Measurements from ENCODE around the gene JMJD8. TPM values are rescaled to one million over a fixed set of nuclear protein-coding genes. Genes with fewer than 3 reads are reported as not detected.

The JMJD8 gene
- total RNA-seq, 2 experiments from 2014 or later, result 18.2 to 20.5 TPM

DNA sequence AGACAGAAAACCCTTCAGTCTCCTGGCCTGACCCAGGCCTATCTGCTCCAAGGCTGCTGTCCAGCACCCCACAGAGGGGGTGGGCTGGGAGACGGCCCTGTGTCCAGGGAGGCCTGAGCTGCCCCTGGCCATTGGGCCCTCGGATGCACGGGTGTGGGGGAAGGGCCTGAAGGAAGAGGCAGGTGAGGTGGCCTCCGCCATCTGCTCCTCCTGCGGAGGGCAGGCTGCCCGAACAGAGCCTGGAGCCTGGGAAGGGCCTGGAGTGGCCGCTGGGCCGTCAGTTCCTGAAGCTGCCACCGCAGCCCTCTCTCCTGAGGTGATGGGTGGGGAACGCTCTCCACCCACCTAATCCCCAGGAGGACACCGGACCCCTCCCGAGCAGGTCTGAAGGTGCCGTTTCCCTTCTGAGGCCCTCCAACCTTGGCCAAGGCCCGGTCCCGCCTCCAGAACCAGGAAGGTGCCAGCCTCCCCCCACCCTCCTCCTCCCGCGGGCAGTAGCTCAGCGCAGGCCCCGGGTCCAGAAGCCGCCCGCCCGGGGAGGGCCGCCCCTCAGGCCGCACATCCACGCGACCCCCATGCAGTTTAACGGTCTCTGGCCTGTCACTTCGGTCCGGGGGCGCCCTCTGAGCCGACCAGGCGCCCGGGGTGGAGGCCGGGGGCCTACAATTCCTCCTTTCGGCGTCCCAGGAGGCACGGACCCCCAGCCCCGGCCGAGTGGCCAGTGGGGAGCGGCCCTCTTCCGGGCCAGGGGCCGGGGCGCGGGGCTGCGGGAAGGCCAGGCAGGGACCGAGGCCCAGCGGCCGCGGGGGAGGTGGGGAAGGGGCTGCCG lies 20.6 kb upstream of the JMJD8 start:
- Mint-ChIP-seq H3K36me3 (ENCODE audit: low read depth) (no peaks in the 10 kb centered on the region), H3K9me3 (no peaks in the 10 kb centered on the region), H3K4me1 (ENCODE audit: low read depth) (peaks cover 4% of the 10 kb centered on the region), H3K4me3 (no peak overlapping the region), H3K27me3 (ENCODE audit: low read depth) (peaks cover 56% of the 10 kb centered on the region), H3K27ac (no peak overlapping the region)
- intact Hi-C loops (cut with micrococcal nuclease), result no loop called here
- CTCF ChIA-PET, result no interaction called here
- DNase-seq, result no peak

DNA sequence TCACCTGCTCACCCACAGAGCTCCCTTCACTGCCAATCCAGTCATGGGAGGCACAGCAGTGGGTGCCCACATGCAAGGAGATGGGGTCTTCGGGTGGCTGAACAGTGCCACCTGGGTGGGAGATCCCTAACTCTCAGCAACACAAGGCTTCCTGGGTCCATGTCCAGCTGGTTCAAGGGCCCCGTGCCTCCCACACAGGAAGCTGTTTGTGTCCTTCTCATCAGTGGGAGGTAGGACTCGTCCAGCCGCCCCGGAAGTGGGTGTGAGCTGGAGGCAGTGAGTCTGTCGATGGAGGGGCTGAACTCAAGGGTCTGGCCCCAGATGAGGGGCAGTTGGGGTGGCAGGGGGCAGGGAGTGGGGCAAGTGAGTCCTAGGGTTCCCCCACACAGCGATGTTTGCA lies 19.9 kb upstream of the JMJD8 start:
- DNase-seq, result no peak
- no peaks in the 10 kb centered on the region for H3K36me3 Mint-ChIP-seq (ENCODE audit: low read depth)
- CTCF ChIA-PET, result interaction anchor here (1.1 kb wide), 1 partner anchor 8 kb away, joined by 4 read pairs; no protein-coding TSS in a partner anchor
- intact Hi-C loops (cut with micrococcal nuclease), result no loop called here
- H3K4me3 Mint-ChIP-seq, result no peak overlapping the region
- no peaks in the 10 kb centered on the region for H3K9me3 Mint-ChIP-seq
- H3K4me1 Mint-ChIP-seq (ENCODE audit: low read depth), result peaks cover 6% of the 10 kb centered on the region
- H3K27me3 Mint-ChIP-seq (ENCODE audit: low read depth), result peaks cover 51% of the 10 kb centered on the region
- H3K27ac Mint-ChIP-seq, result no peak overlapping the region

DNA sequence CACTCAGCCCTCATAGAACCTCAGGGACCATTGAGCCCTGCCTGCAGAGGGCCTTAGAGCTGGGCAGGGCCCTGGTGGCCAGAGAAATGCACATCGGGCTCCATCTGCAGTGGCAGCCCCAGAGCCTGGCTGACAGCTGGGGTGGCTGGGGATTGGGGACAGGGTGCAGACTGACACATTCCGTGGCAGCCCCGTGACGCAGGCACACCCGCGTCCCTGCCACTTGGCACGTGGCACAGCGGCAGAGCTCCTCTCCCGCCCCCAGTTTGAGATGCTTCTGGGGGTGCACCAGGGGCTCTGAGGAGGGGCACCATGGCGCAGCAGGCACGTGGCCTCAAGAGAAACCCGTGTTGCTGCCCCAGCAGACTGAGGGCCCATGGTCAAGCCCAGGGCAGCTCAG lies 19.3 kb upstream of the JMJD8 start:
- Mint-ChIP-seq H3K27me3 (ENCODE audit: low read depth) (peaks cover 45% of the 10 kb centered on the region), H3K4me3 (no peak overlapping the region), H3K27ac (no peak overlapping the region), H3K4me1 (ENCODE audit: low read depth) (peaks cover 6% of the 10 kb centered on the region), H3K36me3 (ENCODE audit: low read depth) (no peaks in the 10 kb centered on the region), H3K9me3 (no peaks in the 10 kb centered on the region)
- CTCF ChIA-PET, result interaction anchor here (0.6 to 1.1 kb wide), 2 partner anchors 9 to 28 kb away, joined by 3 to 4 read pairs; no protein-coding TSS in a partner anchor
- no peak for DNase-seq
- intact Hi-C loops (cut with micrococcal nuclease), result no loop called here

DNA sequence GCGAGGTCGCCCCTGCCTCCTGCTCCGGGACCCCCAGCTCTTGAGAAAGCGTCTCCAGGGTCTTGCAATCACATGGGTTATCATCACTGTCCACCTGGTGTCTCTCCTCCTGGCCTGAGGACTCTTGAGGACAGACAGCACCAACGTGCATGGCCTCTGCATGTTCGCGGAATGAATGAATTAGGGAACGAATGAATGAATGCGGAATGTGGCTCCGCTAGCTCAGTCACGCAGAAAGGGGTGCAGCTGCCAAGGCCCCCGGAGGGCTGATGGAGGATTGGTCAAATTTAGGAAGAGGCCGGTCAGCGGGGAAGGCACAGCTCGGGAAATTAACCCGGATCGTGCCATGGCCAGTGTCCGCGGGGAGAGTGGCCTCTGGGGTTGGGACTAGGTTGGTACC lies 18.2 kb upstream of the JMJD8 start:
- Mint-ChIP-seq H3K36me3 (ENCODE audit: low read depth) (no peaks in the 10 kb centered on the region), H3K4me3 (no peak overlapping the region), H3K27me3 (ENCODE audit: low read depth) (peaks cover 38% of the 10 kb centered on the region), H3K4me1 (ENCODE audit: low read depth) (peaks cover 6% of the 10 kb centered on the region), H3K9me3 (no peaks in the 10 kb centered on the region), H3K27ac (no peak overlapping the region)
- CTCF ChIA-PET, result no interaction called here
- DNase-seq, result no peak
- intact Hi-C loops (cut with micrococcal nuclease), result no loop called here

DNA sequence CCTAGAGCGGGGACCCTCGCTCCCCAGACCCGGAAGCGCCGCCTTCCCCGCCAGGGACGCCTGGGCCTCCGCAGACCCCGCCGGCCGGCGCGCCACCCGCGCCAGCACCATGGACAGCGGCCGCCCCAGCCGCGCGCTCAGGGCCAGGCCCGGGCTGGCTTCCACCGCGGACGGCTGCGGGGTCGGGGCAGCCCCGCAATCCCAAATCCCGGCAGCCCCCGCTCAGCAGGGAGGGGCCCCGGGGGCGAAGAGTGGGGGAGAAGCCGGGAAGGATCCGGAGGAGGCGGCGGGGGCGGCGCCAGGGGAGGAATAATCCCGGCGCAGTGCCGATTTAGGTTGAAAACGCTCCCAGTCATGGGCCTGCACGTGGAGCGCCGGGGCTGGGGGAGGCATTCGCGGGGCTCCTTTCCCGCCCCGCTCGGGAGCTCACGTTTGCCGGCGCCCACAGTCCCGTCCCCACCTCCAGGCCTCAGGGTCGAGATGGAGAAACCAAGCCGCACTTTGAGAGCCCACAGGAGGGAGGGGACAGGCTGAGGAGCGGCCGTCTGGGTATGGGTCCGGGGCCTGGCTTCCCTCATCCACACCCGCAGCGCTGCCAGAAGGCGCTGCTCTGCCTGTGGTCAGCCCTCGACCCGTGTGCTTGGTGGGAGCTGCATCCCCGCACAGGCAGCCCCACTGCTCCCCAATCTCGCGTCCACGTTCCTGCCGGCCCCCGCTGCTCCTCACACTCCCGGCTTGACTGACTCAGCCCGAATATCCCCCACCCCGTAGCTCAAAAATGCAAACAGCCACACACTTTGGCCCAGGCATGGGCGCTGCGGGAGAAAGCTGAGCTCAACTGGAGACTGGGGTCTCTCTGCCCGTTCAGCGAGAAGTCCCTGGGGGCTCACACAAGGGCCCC lies 16.8 kb upstream of the JMJD8 start:
- CTCF ChIA-PET, result interaction anchor here (1.0 kb wide), 1 partner anchor 11 kb away, joined by 5 read pairs; no protein-coding TSS in a partner anchor
- H3K36me3 Mint-ChIP-seq (ENCODE audit: low read depth), result no peaks in the 10 kb centered on the region
- intact Hi-C loops (cut with micrococcal nuclease), result no loop called here
- H3K27me3 Mint-ChIP-seq (ENCODE audit: low read depth), result peaks cover 26% of the 10 kb centered on the region
- DNase-seq, result no peak
- H3K27ac Mint-ChIP-seq, result no peak overlapping the region
- no peak overlapping the region for H3K4me3 Mint-ChIP-seq
- peaks cover 10% of the 10 kb centered on the region for H3K4me1 Mint-ChIP-seq (ENCODE audit: low read depth)
- no peaks in the 10 kb centered on the region for H3K9me3 Mint-ChIP-seq

DNA sequence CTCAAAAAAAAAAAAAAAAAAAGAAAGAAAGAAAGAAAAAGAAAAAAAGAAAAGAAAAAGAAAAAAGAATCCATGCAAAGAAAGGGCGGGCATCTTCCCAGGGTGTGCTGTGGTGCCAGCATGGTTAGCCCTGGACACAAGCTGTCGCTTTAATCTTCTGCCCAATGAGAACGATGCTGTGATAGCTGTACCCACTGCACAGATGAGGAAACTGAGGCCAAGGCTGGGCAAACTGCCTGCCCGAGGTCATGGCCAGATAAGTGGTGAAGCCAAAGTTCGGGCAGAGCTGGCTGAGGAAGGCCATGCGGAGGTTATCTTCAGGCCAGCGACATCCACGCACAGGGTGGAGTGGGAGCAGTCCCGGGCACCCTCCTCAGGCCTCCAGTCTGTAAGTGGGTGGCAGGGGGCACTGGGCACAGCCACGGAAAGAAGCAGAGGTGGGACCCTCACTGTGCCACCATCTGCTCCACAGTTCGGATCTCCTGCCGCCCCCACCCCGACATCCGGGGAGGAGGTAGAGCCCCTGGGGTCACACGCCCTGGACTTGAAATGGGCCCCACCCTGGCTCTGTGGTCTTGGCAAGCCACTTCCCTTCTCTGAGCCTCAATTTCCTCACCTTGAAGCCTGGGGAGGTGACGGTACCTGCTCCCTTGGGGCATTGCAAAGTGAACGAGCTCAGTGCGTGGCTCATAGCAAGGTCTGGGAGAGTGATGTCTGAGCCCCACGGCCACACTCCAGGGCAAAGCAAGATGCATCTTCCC lies 15.0 kb upstream of the JMJD8 start:
- Mint-ChIP-seq H3K36me3 (ENCODE audit: low read depth) (no peaks in the 10 kb centered on the region), H3K27ac (no peak overlapping the region), H3K27me3 (ENCODE audit: low read depth) (peaks cover 23% of the 10 kb centered on the region), H3K4me3 (no peak overlapping the region), H3K9me3 (no peaks in the 10 kb centered on the region), H3K4me1 (ENCODE audit: low read depth) (peaks cover 18% of the 10 kb centered on the region)
- CTCF ChIA-PET, result no interaction called here
- intact Hi-C loops (cut with micrococcal nuclease), result no loop called here
- DNase-seq, result no peak

DNA sequence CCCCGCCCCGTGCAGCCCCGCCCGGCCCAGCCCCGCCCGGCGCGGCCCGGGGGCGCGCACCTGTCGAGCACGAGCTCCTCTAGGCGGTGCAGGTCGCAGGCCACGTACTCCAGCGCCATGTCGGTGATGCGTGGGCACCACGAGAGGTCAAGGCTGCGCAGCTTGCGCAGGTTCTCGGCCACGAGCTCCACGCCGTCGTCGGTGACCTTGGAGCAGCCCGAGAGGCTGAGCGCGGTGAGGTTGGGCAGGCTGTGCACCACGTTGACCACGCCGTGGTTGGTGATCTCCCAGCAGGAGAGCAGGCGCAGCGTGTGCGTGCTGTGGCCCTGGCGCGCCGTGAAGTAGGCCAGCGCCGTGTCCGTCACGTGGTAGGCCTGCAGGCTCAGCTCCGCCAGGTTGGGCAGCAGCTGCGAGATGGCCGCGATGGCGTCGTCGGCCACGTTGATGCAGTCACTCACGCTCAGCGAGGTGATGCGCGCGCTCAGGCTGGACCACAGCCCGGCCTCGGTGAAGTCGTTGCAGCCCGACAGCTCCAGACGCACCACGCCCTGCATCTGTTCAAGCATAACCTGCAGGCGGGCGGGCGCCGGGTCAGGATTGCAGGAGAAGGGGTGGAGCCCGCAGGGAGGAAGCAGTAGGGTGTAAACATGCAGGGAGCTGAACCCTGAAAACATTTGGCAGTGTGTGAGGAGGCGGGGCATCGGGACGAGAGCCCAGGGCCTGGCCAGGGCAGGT lies 11.4 kb upstream of the JMJD8 start:
- CTCF ChIA-PET, result interaction anchor here (0.6 to 1.6 kb wide), 5 partner anchors 12 to 1968 kb away, joined by 3 to 4 read pairs (median 3); no protein-coding TSS in a partner anchor

DNA sequence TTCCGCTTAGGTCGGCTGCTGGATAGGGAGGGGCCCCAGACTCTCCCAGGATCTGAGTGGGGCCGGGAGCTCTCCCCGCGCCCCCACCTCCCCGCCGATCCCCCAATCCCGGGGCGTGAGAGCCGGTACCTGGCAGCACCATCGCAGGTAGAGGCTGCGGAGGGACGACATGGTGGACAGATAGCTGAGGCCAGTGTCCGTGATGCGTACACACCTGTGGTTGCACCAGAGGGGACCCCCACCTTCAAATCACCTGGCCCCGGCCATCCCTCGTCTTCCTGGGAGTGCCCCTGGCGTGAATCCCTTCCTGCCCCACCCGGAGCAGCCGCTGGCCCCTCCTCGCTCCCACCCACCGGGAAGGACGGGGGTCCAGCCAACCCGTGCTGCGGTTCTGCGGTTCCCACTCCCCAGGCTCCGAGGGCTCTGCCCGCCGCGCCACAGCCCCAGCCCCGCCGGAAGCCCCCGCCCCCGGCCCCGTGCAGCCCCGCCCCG lies 10.8 kb upstream of the JMJD8 start:
- Mint-ChIP-seq H3K9me3 (no peaks in the 10 kb centered on the region), H3K27ac (no peak overlapping the region), H3K27me3 (ENCODE audit: low read depth) (no peaks in the 10 kb centered on the region), H3K4me1 (ENCODE audit: low read depth) (peaks cover 24% of the 10 kb centered on the region), H3K4me3 (peak overlapping the region; percentile 41), H3K36me3 (ENCODE audit: low read depth) (no peaks in the 10 kb centered on the region)
- intact Hi-C loops (cut with micrococcal nuclease), result no loop called here
- CTCF ChIA-PET, result interaction anchor here (0.6 to 1.6 kb wide), 4 partner anchors 13 to 1969 kb away, joined by 3 to 4 read pairs (median 3); no protein-coding TSS in a partner anchor
- DNase-seq, result no peak

More for the DNA sequence above, 11.4 kb upstream of the JMJD8 start:
- H3K9me3 Mint-ChIP-seq, result no peaks in the 10 kb centered on the region
- peak overlapping the region; percentile 71 for H3K4me3 Mint-ChIP-seq
- H3K27ac Mint-ChIP-seq, result peak overlapping the region; percentile 30
- intact Hi-C loops (cut with micrococcal nuclease), result no loop called here
- H3K4me1 Mint-ChIP-seq (ENCODE audit: low read depth), result peaks cover 22% of the 10 kb centered on the region
- peak; percentile 69 for DNase-seq
- H3K36me3 Mint-ChIP-seq (ENCODE audit: low read depth), result no peaks in the 10 kb centered on the region
- no peaks in the 10 kb centered on the region for H3K27me3 Mint-ChIP-seq (ENCODE audit: low read depth)

DNA sequence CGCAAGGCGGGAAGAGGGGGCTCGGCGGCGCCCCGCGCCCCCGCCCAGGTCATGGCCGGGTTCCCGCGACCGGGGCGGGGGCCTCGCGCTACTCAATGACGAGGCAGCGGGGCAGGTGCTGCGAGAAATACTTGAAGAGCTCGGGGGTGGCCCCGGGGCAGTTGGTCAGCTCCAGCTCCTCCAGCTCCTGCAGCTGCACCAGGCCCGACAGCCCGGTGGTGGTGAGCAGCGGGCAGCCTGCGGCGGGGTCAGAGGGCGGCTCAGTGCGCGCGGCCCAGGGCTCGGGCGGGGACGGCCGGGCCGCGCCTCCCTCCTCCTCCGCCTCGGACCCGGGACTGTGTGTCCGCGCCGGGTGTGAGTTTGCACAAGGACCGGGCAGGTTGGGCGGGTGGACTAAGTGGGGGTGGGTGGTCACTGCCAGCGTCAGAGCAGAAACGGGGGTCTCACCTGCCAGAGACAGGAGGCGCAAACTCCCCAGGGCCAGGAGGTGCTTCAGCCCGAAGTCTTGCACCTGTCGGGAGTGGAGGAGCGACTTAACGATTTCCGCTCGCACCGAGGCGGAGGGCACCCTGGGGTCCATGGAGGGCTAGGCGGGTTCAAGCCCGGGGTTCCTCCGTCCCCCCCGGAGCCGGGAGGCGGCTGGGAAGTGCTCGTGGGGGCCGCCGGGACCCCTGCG lies 10.2 kb upstream of the JMJD8 start:
- no peaks in the 10 kb centered on the region for H3K36me3 Mint-ChIP-seq (ENCODE audit: low read depth)
- CTCF ChIA-PET, result no interaction called here
- intact Hi-C loops (cut with micrococcal nuclease), result no loop called here
- DNase-seq, result no peak
- no peaks in the 10 kb centered on the region for H3K27me3 Mint-ChIP-seq (ENCODE audit: low read depth)
- peaks cover 27% of the 10 kb centered on the region for H3K4me1 Mint-ChIP-seq (ENCODE audit: low read depth)
- H3K4me3 Mint-ChIP-seq, result peak overlapping the region; percentile 62
- no peak overlapping the region for H3K27ac Mint-ChIP-seq
- no peaks in the 10 kb centered on the region for H3K9me3 Mint-ChIP-seq

DNA sequence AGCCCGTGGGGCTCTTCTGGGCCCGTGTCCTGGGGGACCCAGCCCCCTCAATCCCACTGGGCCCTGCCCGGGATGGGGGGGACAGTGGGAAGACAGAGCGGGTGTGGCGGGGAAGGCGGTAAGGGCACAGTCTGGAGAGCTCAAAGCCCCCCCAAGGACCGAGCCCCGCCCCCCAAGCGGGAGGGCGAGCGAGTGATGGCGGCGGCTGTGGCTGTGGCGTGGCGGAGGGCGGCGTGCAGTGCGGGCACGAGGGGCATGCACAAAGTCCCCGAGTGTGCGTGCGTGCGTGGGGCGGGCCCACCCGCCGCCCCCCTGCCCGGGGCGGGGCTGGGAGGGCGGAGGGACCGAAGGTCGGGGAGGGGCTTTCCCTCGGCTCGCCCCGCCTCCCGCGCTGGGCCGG lies 9.6 kb upstream of the JMJD8 start:
- intact Hi-C loops (cut with micrococcal nuclease), result no loop called here
- no peak for DNase-seq

DNA sequence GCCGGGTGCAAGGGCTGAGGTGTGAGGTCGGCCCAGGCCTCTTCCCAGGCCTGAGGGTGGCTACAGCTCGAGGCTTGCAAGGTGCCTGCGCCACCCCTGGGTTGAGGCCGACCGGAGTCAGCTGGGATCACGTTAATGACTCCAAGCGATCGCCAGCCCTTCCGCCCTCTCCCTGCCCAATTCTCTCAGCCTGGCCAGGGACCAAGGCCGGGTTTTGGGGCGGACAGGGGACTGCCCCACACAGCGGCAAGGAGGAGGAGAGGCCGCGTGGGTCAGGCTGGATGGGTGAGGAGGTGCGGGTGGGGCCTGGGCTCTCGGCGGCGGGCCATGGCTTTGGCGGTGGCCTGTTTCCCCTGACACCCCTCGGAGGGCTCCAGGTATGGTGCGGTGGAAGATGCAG lies 9.2 kb upstream of the JMJD8 start:
- no peaks in the 10 kb centered on the region for H3K27me3 Mint-ChIP-seq (ENCODE audit: low read depth)
- peak overlapping the region; percentile 9 for H3K4me3 Mint-ChIP-seq

More for the DNA sequence above, 9.6 kb upstream of the JMJD8 start:
- Mint-ChIP-seq H3K9me3 (no peaks in the 10 kb centered on the region), H3K4me1 (ENCODE audit: low read depth) (peaks cover 32% of the 10 kb centered on the region), H3K27ac (no peak overlapping the region), H3K4me3 (no peak overlapping the region), H3K27me3 (ENCODE audit: low read depth) (no peaks in the 10 kb centered on the region), H3K36me3 (ENCODE audit: low read depth) (no peaks in the 10 kb centered on the region)
- CTCF ChIA-PET, result no interaction called here

More for the DNA sequence above, 9.2 kb upstream of the JMJD8 start:
- intact Hi-C loops (cut with micrococcal nuclease), result no loop called here
- Mint-ChIP-seq H3K9me3 (no peaks in the 10 kb centered on the region), H3K36me3 (ENCODE audit: low read depth) (no peaks in the 10 kb centered on the region), H3K4me1 (ENCODE audit: low read depth) (peaks cover 35% of the 10 kb centered on the region), H3K27ac (no peak overlapping the region)
- DNase-seq, result no peak
- CTCF ChIA-PET, result no interaction called here

All from activated naive CD4-positive, alpha-beta T cell treated with anti-CD3 and anti-CD28 coated beads for 36 hours (primary cell).